CD14-positive monocyte (primary cell): ENCODE measurements around the gene UQCC2. TPM values are rescaled to one million over a fixed set of nuclear protein-coding genes. Genes with fewer than 3 reads are reported as not detected.

Experiments used
- DNase-seq, 3 donors: peaks; one replicate each; pipeline ENCODE4 v3.0.0-alpha.2; 2011 to 2022
- H2AFZ ChIP-seq: 2 replicates; pipeline ENCODE4 v1.6.0; 2012; ENCODE audit warnings: mild to moderate bottlenecking, low read depth, low read length, inconsistent platforms; ENCODE audit not compliant: insufficient read depth, poor library complexity, severe bottlenecking
- H3K27ac ChIP-seq, 2 donors: 1 replicate in 1 of 2; 2 replicates in 1 of 2; pipeline ENCODE4 v1.5.1; 2012 to 2013; ENCODE audit warnings: low read length in 2 of 2, control low read depth in 1 of 2, inconsistent platforms in 1 of 2, low read depth in 1 of 2, mild to moderate bottlenecking in 1 of 2
- H3K27me3 ChIP-seq, 2 donors: one replicate each; pipeline versions ENCODE4 v1.6.0 to v1.6.1; 2011 to 2013; ENCODE audit warnings: low read length in 2 of 2; ENCODE audit not compliant: control insufficient read depth in 2 of 2, insufficient read depth in 2 of 2
- H3K36me3 ChIP-seq, 2 donors: replicated peaks in 1 of 2; 1 replicate in 1 of 2; 2 replicates in 1 of 2; pipeline versions ENCODE4 v1.5.1 to v1.6.1; 2012 to 2013; ENCODE audit warnings: low read length in 2 of 2, control low read depth in 1 of 2, inconsistent platforms in 1 of 2, mild to moderate bottlenecking in 1 of 2; ENCODE audit not compliant: insufficient read depth in 2 of 2, control insufficient read depth in 1 of 2
- H3K4me1 ChIP-seq, 2 donors: 1 replicate in 1 of 2; 2 replicates in 1 of 2; pipeline versions ENCODE4 v1.5.1 to v1.6.1; 2012 to 2013; ENCODE audit warnings: low read length in 2 of 2, control low read depth in 1 of 2, inconsistent platforms in 1 of 2, mild to moderate bottlenecking in 1 of 2, moderate library complexity in 1 of 2; ENCODE audit not compliant: insufficient read depth in 2 of 2, control insufficient read depth in 1 of 2
- H3K4me2 ChIP-seq: replicated peaks from 2 replicates; pipeline ENCODE3; 2012; ENCODE audit warnings: low read length, moderate library complexity, mild to moderate bottlenecking; ENCODE audit not compliant: poor library complexity, severe bottlenecking; ENCODE audit errors: extremely low read depth
- H3K4me3 ChIP-seq, 3 experiments: fragments of 200-600 bp in 1 of 3; sonication (generic) in 1 of 3; replicated peaks in 1 of 3; 1 replicate in 2 of 3; 2 replicates in 1 of 3; pipeline ENCODE4 v1.5.1; 2011 to 2013; ENCODE audit warnings: low read length in 3 of 3, mild to moderate bottlenecking in 3 of 3, control low read depth in 2 of 3, low read depth in 2 of 3, inconsistent platforms in 1 of 3, moderate library complexity in 1 of 3
- H3K79me2 ChIP-seq: 2 replicates; pipeline ENCODE4 v1.6.0; 2012; ENCODE audit warnings: mild to moderate bottlenecking, control low read depth, inconsistent platforms, low read length, moderate library complexity; ENCODE audit not compliant: insufficient read depth
- H3K9ac ChIP-seq: 2 replicates; pipeline ENCODE4 v1.6.0; 2017; ENCODE audit warnings: low read length, mild to moderate bottlenecking; ENCODE audit not compliant: insufficient read depth, poor library complexity, severe bottlenecking
- H3K9me3 ChIP-seq, 2 donors: replicated peaks in 1 of 2; 1 replicate in 1 of 2; 2 replicates in 1 of 2; pipeline versions ENCODE4 v1.5.1 to v1.6.1; 2012 to 2013; ENCODE audit warnings: low read length in 2 of 2, control low read depth in 1 of 2; ENCODE audit not compliant: control insufficient read depth in 1 of 2, insufficient read depth in 1 of 2
- H4K20me1 ChIP-seq: 2 replicates; pipeline ENCODE4 v1.6.0; 2012; ENCODE audit warnings: mild to moderate bottlenecking, low read length, control low read depth, moderate library complexity; ENCODE audit not compliant: insufficient read depth
- H3K27ac Mint-ChIP-seq, 7 donors: one replicate each; pipeline ENCODE4 v1.8.0; 2020; ENCODE audit warnings: mild to moderate bottlenecking in 7 of 7, mixed read lengths in 7 of 7, moderate library complexity in 6 of 7, inconsistent platforms in 2 of 7
- H3K27me3 Mint-ChIP-seq, 3 donors: one replicate each; pipeline ENCODE4 v1.8.0; 2021 to 2022; ENCODE audit warnings: low read depth in 3 of 3, mild to moderate bottlenecking in 3 of 3, mixed read lengths in 3 of 3, moderate library complexity in 3 of 3, inconsistent platforms in 1 of 3
- H3K36me3 Mint-ChIP-seq, 2 donors: one replicate each; pipeline ENCODE4 v1.8.0; 2020; ENCODE audit warnings: mixed read lengths in 2 of 2, inconsistent platforms in 1 of 2, mild to moderate bottlenecking in 1 of 2
- H3K4me1 Mint-ChIP-seq: one replicate; pipeline ENCODE4 v1.8.0; 2020; ENCODE audit warnings: mild to moderate bottlenecking, mixed read lengths
- H3K4me3 Mint-ChIP-seq, 2 donors: one replicate each; pipeline ENCODE4 v1.8.0; 2020; ENCODE audit warnings: mild to moderate bottlenecking in 2 of 2, mixed read lengths in 2 of 2, moderate library complexity in 1 of 2
- H3K9me3 Mint-ChIP-seq, 7 donors: one replicate each; pipeline ENCODE4 v1.8.0; 2020 to 2022; ENCODE audit warnings: mixed read lengths in 7 of 7, mild to moderate bottlenecking in 6 of 7, moderate library complexity in 6 of 7, inconsistent platforms in 2 of 7
- WGBS: methylation state at CpG from one replicate; pipeline ENCODE4 v1.1.5; 2013; ENCODE audit warnings: missing lambda C conversion rate; ENCODE audit not compliant: insufficient coverage; 5-methylcytosine and 5-hydroxymethylcytosine counted together
- intact Hi-C, 2 donors: fragments of 100-400 bp; cut with micrococcal nuclease; formaldehyde crosslinking; loops; one replicate each; pipeline versions ENCODE4 v1.15.0 to v1.15.1; 2023
- polyA plus RNA-seq, 3 donors: library from polyadenylated mRNA; depleted of rRNA in 1 of 3; unstranded in 2 of 3; stranded (reverse) in 1 of 3; fragments of 300-500 nt in 2 of 3; fragments of >200 nt in 1 of 3; fragmentation: Illumina TruSeq in 2 of 3; gene quantifications; 1 replicate in 2 of 3; 2 replicates in 1 of 3; pipeline ENCODE4 v1.2.3, GENCODE V29; 2012 to 2021
- TF ChIP-seq, protein P1 (sequence below): fragments of 200-600 bp; IDR thresholded peaks from one replicate; pipeline ENCODE4 v1.8.0; 2022; ENCODE audit warnings: antibody characterized with exemption, mild to moderate bottlenecking

Gene UQCC2
- polyA plus RNA-seq, 3 donors: 10.3 to 39.3 (median 37.2) TPM

DNA sequence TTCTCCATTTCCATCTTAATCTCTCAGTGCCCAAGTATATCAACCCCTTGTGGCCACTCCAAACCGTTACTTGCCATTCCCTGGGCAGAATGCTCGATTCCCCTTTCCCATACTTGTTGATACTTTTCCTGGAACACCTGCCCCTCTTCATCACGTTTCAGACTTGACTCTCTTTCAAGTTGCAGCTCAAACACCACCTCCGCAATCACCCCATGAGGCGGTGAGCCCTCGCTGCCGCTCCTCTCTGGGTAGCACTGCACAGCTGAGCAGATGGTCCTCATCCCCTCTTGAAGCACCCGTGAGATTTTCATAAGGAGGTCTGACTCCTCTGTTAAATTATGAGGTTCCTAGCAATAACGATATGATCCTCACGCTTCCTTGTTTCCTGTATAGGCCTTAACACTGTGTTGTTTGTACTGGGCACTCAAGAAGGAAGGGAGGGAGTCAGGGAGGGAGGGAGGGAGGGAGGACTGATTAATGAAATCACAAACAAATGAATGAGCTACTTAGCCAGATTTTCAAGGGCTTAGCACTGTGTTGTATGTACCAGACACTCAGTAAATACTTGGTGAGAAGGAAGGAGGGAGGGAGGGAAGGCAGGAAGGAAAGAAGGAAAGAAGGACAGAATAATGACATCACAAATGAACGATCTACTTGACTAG, 8.0 kb upstream of the UQCC2 start:
- H3K4me3 ChIP-seq: no peak overlapping the region
- Mint-ChIP-seq H3K4me3 (no peak overlapping the region), H3K27ac (no peak overlapping the region), H3K9me3 (peaks cover 0 to 2% (median 0%) of the 10 kb centered on the region in 7 donors), H3K27me3 (peaks cover 6 to 17% (median 16%) of the 10 kb centered on the region in 3 donors), H3K36me3 (no peaks in the 10 kb centered on the region), H3K4me1 (no peaks in the 10 kb centered on the region)
- no peak overlapping the region for H2AFZ ChIP-seq
- peaks cover 0 to 6% of the 10 kb centered on the region in 2 donors for H3K27me3 ChIP-seq
- no peak overlapping the region for H3K27ac ChIP-seq
- intact Hi-C loops: no loop called here
- 89% methylated on average over 9 of the region's 11 CpGs for WGBS
- TF ChIP-seq, protein P1, sequence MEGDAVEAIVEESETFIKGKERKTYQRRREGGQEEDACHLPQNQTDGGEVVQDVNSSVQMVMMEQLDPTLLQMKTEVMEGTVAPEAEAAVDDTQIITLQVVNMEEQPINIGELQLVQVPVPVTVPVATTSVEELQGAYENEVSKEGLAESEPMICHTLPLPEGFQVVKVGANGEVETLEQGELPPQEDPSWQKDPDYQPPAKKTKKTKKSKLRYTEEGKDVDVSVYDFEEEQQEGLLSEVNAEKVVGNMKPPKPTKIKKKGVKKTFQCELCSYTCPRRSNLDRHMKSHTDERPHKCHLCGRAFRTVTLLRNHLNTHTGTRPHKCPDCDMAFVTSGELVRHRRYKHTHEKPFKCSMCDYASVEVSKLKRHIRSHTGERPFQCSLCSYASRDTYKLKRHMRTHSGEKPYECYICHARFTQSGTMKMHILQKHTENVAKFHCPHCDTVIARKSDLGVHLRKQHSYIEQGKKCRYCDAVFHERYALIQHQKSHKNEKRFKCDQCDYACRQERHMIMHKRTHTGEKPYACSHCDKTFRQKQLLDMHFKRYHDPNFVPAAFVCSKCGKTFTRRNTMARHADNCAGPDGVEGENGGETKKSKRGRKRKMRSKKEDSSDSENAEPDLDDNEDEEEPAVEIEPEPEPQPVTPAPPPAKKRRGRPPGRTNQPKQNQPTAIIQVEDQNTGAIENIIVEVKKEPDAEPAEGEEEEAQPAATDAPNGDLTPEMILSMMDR: no peak
- H3K36me3 ChIP-seq: no peaks in the 10 kb centered on the region
- no peak for DNase-seq
- no peaks in the 10 kb centered on the region for H3K4me1 ChIP-seq
- H3K9me3 ChIP-seq: no peaks in the 10 kb centered on the region
- H3K4me2 ChIP-seq: no peak overlapping the region
- no peak overlapping the region for H3K9ac ChIP-seq
- no peaks in the 10 kb centered on the region for H3K79me2 ChIP-seq
- no peaks in the 10 kb centered on the region for H4K20me1 ChIP-seq

DNA sequence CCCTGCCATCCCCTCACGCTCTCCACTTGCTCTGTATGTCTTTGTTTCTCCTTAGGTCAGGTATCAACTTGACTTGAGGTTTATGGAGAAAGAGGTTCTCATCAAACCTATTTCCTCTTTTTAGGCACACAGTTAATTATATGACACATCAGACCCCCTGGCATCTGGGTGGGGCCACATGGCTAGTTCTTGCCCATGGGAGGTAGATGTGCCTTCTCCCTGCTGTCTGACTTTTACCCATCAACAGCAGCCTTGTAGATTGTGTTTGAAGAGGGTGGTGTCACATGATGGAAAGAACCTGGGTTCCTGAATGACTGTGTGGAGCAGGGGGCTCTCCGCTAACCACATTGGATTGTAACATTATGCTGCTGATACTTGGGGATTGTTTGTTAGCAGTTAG, 7.2 kb upstream of the UQCC2 start:
- no peak overlapping the region for H3K4me3 ChIP-seq
- H3K27me3 Mint-ChIP-seq: peaks cover 5 to 15% (median 10%) of the 10 kb centered on the region in 3 donors
- no peaks in the 10 kb centered on the region for H3K4me1 Mint-ChIP-seq
- no peak overlapping the region for H3K9ac ChIP-seq
- DNase-seq: no peak
- no peak overlapping the region for H3K4me3 Mint-ChIP-seq
- intact Hi-C loops: no loop called here
- no peaks in the 10 kb centered on the region for H3K9me3 ChIP-seq
- TF ChIP-seq, protein P1: no peak
- H3K36me3 ChIP-seq: no peaks in the 10 kb centered on the region
- no peak overlapping the region for H3K4me2 ChIP-seq
- no peaks in the 10 kb centered on the region for H3K4me1 ChIP-seq
- WGBS: no CpG with 5 or more reads among the region's 2 CpGs
- H3K27me3 ChIP-seq: peaks cover 0 to 3% of the 10 kb centered on the region in 2 donors
- H3K27ac Mint-ChIP-seq: no peak overlapping the region
- H3K79me2 ChIP-seq: no peaks in the 10 kb centered on the region
- no peaks in the 10 kb centered on the region for H4K20me1 ChIP-seq
- H3K9me3 Mint-ChIP-seq: peaks cover 0 to 2% (median 0%) of the 10 kb centered on the region in 7 donors
- no peak overlapping the region for H3K27ac ChIP-seq
- H3K36me3 Mint-ChIP-seq: no peaks in the 10 kb centered on the region
- H2AFZ ChIP-seq: no peak overlapping the region
